ENCODE results near the gene MXI1.

GRCh38 chr10:110323503-110323902 is 116.1 kb downstream of the MXI1 start:
- TF ChIP-seq CTCF (IDR thresholded peaks at IDR 0.05; ENCODE audit: insufficient read depth, low read depth, low read length) (no peak), EZH2 (IDR thresholded peaks at IDR 0.05; ENCODE audit: insufficient read depth, low read length) (no peak)
